Right lobe of liver (tissue), 4 donors: Measurements from ENCODE around the gene ZNF474.

Experiments used
- CTCF ChIP-seq, 4 donors: fragments of 200-600 bp in 3 of 4; fragments of 450-650 bp in 1 of 4; IDR thresholded peaks; one replicate each; pipeline versions ENCODE4 v1.5.1 to v1.8.0; 2016 to 2022; ENCODE audit warnings: antibody characterized with exemption in 4 of 4, mild to moderate bottlenecking in 2 of 4
- POLR2A ChIP-seq: fragments of 450-650 bp; IDR thresholded peaks from one replicate; pipeline ENCODE4 v1.6.1; 2017; ENCODE audit warnings: antibody characterized with exemption, mild to moderate bottlenecking
- donor health status: DM: no; HTN: no; CAD: no.
- donor health status: DM: no; HTN: no; CAD: no.
- donor health status: DM: no; HTN: yes; CAD: no.

- TF ChIP-seq POLR2A (no peak), CTCF (IDR thresholded peaks at IDR 0.05) (no peak)
Measured at GRCh38 chr5:122120957-122121356, 8.4 kb upstream of the ZNF474 start.
